GM12874 (cell line): ENCODE measurements around the gene RPS6KC1.

ENCODE experiments used
- CTCF ChIP-seq: IDR thresholded peaks from 2 replicates; pipeline ENCODE4 v1.5.1; 2011; ENCODE audit warnings: low read depth, mild to moderate bottlenecking, control low read depth, low read length, moderate library complexity; ENCODE audit not compliant: insufficient read depth

RPS6KC1 gene

DNA sequence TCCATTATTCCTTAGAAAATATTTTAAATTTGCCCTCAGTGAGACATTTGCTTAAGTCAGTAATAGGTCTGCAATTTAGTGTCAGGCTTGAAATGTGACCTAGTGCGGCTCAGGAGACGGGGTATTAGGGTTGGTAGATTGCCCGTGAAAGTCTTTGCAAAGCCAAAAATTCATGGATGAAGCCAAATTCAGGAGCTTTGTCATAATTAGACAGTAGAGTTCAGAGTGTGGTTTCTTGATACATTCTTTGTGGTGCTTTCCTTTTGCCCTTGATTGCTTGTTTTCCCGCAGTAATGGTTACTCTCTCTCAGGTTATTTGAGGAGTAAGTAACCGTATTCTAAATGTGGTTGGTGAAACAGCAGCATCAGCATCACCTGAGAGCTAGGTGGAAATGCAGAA, 120.7 kb downstream of the RPS6KC1 start:
- TF ChIP-seq CTCF: no peak

- no peak for TF ChIP-seq CTCF
Measured at GRCh38 chr1:213176341-213176740, 125.3 kb downstream of the RPS6KC1 start.

GRCh38 chr1:213179784-213180183, 128.7 kb downstream of the RPS6KC1 start:
- TF ChIP-seq CTCF: no peak

GRCh38 chr1:213180833-213181232, 129.8 kb downstream of the RPS6KC1 start:
- no peak for TF ChIP-seq CTCF

- no peak for TF ChIP-seq CTCF
Measured at GRCh38 chr1:213183036-213183672, 132.1 kb downstream of the RPS6KC1 start.

DNA sequence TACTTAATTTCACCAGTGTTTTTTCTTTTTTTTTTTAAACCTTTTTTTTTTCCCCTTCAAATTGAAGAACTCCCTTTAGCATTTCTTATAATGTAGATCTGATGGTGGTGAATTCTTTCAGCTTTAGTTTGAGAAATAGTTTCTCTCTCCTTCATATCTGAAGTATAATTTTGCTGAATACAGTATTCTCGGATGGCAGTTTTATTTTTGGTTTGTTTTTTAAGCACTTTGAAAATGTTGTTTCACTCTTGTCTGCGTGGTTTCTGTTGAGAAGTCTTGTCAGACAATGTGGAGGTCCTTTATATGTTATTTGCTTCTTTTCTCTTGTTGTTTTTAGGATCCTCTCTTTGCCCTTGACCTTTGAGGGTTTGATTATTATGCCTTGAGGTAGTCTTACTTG, 135.1 kb downstream of the RPS6KC1 start:
- TF ChIP-seq CTCF: no peak

- TF ChIP-seq CTCF: no peak
Measured at GRCh38 chr1:213192026-213192425, 141.0 kb downstream of the RPS6KC1 start.
